Nucleus accumbens (tissue), 56 donors: Measurements from ENCODE around the gene NSUN3.

Experiments used
- DNase-seq, 56 donors: peaks; one replicate each; lab custom pipeline; 2025; lab: John Stamatoyannopoulos, UW

The NSUN3 gene

DNA sequence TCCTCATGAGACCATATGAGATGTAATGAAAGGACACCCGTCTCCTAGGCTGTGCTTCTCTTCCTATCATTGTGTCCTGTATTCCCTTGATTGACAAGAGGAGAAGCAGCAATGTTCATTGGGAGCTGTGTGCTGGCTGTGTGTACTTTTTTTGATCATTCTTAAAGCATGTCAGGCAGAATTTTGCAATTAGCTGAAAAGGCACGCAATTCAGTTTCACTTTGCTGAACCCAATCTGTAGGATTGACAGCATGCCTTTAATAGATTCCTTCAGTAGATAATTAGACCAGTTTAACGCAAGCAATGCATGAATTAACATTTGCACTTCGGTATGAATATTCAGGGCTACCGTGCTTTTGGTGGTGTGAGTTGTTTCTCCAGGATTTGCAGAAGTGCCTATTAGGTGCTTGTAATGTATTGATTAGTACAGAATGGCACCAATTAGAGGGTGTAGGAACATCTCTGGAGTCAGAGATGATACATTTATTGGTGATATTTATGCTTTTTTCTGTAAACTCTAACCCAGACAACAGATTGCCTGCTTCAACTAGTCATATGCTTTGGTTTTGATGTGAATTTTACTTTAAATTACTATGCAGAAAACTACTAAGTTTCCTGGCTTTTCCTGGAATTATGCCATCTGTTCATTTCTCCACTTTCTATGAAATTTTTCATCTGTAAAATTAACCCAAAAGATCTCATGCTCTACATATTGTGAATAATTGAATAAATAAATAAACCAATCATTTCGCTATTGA lies 114.3 kb downstream of the NSUN3 start:
- no peak for DNase-seq
